Tibial nerve (tissue), 4 donors: ENCODE measurements around the gene ZNF280B.

ENCODE experiments used
- CTCF ChIP-seq, 5 experiments: fragments of 200-600 bp in 3 of 5; fragments of 450-650 bp in 2 of 5; sonication (generic) in 3 of 5; IDR thresholded peaks; one replicate each; pipeline ENCODE4 v1.5.1; 2016 to 2019; ENCODE audit warnings: antibody characterized with exemption in 5 of 5, mild to moderate bottlenecking in 3 of 5, moderate library complexity in 2 of 5
- EP300 ChIP-seq, 2 donors: sonication (generic); formaldehyde crosslinking; IDR thresholded peaks; one replicate each; pipeline ENCODE4 v1.6.1; 2017; ENCODE audit warnings: antibody characterized with exemption in 2 of 2, mild to moderate bottlenecking in 1 of 2

GRCh38 chr22:22463855-22464540 is 44.5 kb downstream of the ZNF280B start:
- TF ChIP-seq CTCF (IDR thresholded peaks at IDR 0.05) (peak; percentile 37 to 73 (median 60)), EP300 (IDR thresholded peaks at IDR 0.05) (no peak)
